Ishikawa (cell line): ENCODE measurements around the gene AIP.

Experiments
- CEBPB ChIP-seq: IDR thresholded peaks from 2 replicates; pipeline ENCODE4 v1.6.1; 2012
- CREB1 ChIP-seq: IDR thresholded peaks from 2 replicates; pipeline ENCODE4 v1.6.1; 2012; ENCODE audit warnings: low read depth
- EP300 ChIP-seq: IDR thresholded peaks from 2 replicates; pipeline ENCODE4 v1.6.1; 2012; ENCODE audit warnings: borderline replicate concordance
- FOXM1 ChIP-seq: IDR thresholded peaks from 2 replicates; pipeline ENCODE4 v1.6.1; 2012; ENCODE audit warnings: low read depth, borderline replicate concordance
- MAX ChIP-seq: IDR thresholded peaks from 2 replicates; pipeline ENCODE4 v1.6.1; 2012
- NFIC ChIP-seq: IDR thresholded peaks from 2 replicates; pipeline ENCODE4 v1.6.1; 2012
- RAD21 ChIP-seq: IDR thresholded peaks from 2 replicates; pipeline ENCODE4 v1.6.1; 2012; ENCODE audit warnings: low read depth
- TAF1 ChIP-seq: IDR thresholded peaks from 2 replicates; pipeline ENCODE4 v1.6.1; 2012; ENCODE audit warnings: low read depth, mild to moderate bottlenecking

- TF ChIP-seq TAF1, result no peak
- TF ChIP-seq CREB1, result no peak
- TF ChIP-seq MAX, result no peak
- no peak for TF ChIP-seq FOXM1
- no peak for TF ChIP-seq RAD21
- TF ChIP-seq EP300, result no peak
- TF ChIP-seq NFIC, result no peak
- TF ChIP-seq CEBPB, result no peak
Observed at GRCh38 chr11:67489885-67490726, 7.3 kb downstream of the AIP start.
